ENCODE results near the gene C11orf91. TPM values are rescaled to one million over a fixed set of nuclear protein-coding genes. Genes with fewer than 3 reads are reported as not detected.

Gene C11orf91
- total and polyA plus RNA-seq, 2 of the 8 experiments (the other 6 are each of a cell fraction or from before 2014, with no cell fraction given), result not detected

DNA sequence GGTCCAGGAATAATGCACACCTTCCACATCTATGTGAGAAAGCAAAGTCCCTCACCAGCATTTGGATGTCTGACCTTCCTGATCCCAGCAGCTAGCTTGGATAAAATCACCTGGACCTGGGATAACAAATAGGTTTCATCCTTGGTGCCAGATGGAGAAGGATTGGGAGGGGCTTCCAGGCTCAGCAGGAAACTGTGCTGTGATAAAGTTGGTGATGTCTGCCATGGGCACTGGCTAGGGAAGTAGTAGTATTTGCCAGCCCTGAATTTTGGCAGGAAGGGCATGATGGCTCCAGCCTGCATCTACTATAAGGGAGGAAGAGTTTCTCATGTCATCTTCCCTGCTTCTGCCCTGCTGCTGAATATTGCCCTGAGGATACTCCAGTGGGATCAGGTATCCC is 37.5 kb downstream of the C11orf91 start:
- Histone ChIP-seq H2BK15ac (ENCODE audit: low read length) (no peak overlapping the region), H2BK120ac (replicated peaks; ENCODE audit: low read depth, low read length) (no peak overlapping the region), H3K9ac (replicated peaks in 1 of 4; ENCODE audit: extremely low read depth in 1 of 4, low read depth in 3 of 4, low read length in 3 of 4) (no peak overlapping the region), H3K23me2 (ENCODE audit: low read depth, low read length) (no peaks in the 10 kb centered on the region), H3K36me3 (ENCODE audit: control insufficient read depth in 2 of 4, insufficient read depth in 4 of 4, low read length in 3 of 4) (no peaks in the 10 kb centered on the region), H3K4me3 (ENCODE audit: extremely low read depth in 1 of 4, insufficient read depth in 2 of 4, low read depth in 3 of 4, low read length in 4 of 4) (no peak overlapping the region), H3K4ac (replicated peaks; ENCODE audit: insufficient read length, low read depth, low read length) (no peak overlapping the region), H2BK12ac (ENCODE audit: low read depth, low read length) (no peak overlapping the region), H3K4me2 (ENCODE audit: insufficient read depth in 1 of 2, low read depth in 2 of 2, low read length in 2 of 2) (no peak overlapping the region), H2AFZ (ENCODE audit: low read length) (no peak overlapping the region), H3K27me3 (replicated peaks in 1 of 4; ENCODE audit: control insufficient read depth in 3 of 4, extremely low read depth in 1 of 4, insufficient read depth in 3 of 4, low read length in 3 of 4) (no peaks in the 10 kb centered on the region; a peak in 1 of 7 replicates), H3K23ac (ENCODE audit: insufficient read length) (no peak overlapping the region), H2AK5ac (ENCODE audit: low read depth, low read length) (no peak overlapping the region), H4K20me1 (replicated peaks in 1 of 2; ENCODE audit: control insufficient read depth in 1 of 2, insufficient read depth in 2 of 2, low read length in 2 of 2) (no peaks in the 10 kb centered on the region), H4K91ac (replicated peaks; ENCODE audit: insufficient read length, low read length) (peak overlapping the region; percentile 38), H2BK20ac (ENCODE audit: low read length) (no peak overlapping the region), H3K18ac (ENCODE audit: extremely low read depth, low read length) (no peak overlapping the region), H4K8ac (ENCODE audit: extremely low read depth, insufficient read depth, low read length) (no peak overlapping the region), H3K79me1 (ENCODE audit: low read depth, low read length) (no peaks in the 10 kb centered on the region), H4K5ac (ENCODE audit: insufficient read length, low read depth, low read length) (no peak overlapping the region), H3K4me1 (replicated peaks in 1 of 4; ENCODE audit: control insufficient read depth in 3 of 4, insufficient read depth in 4 of 4, low read length in 3 of 4) (peaks cover 0 to 7% (median 4%) of the 10 kb centered on the region in 4 experiments; a peak in 5 of 7 replicates), H3K56ac (replicated peaks; ENCODE audit: insufficient read length, low read depth, low read length) (no peak overlapping the region), H3K9me3 (ENCODE audit: insufficient read depth in 2 of 2, low read depth in 1 of 2, low read length in 1 of 2) (no peaks in the 10 kb centered on the region), H2BK5ac (ENCODE audit: low read depth, low read length) (no peak overlapping the region), H3K79me2 (ENCODE audit: control insufficient read depth in 1 of 2, insufficient read depth in 2 of 2, low read length in 2 of 2) (no peaks in the 10 kb centered on the region), H3K14ac (ENCODE audit: insufficient read length) (no peak overlapping the region), H3K27ac (ENCODE audit: low read depth, low read length) (no peak overlapping the region)
- POLR2A ChIA-PET (ENCODE audit: partially characterized antibody), result no interaction called here
- FAIRE-seq (no peak), DNase-seq (ENCODE audit: low read depth in 1 of 2, low spot score in 2 of 2) (no peak)
- CTCF ChIA-PET (ENCODE audit: partially characterized antibody), result interaction anchor here (2.1 kb wide), 1 partner anchor 120 kb away, joined by 6 read pairs; no protein-coding TSS in a partner anchor
- TF ChIP-seq HDAC6 (IDR thresholded peaks at IDR 0.05; ENCODE audit: low read depth, low read length) (no peak), CTCF (IDR thresholded peaks at IDR 0.05; ENCODE audit: control extremely low read depth in 1 of 3, insufficient read depth in 1 of 3, low read depth in 1 of 3, low read length in 3 of 3) (no peak), TBP (IDR thresholded peaks at IDR 0.05; ENCODE audit: low read depth, low read length) (no peak), HDAC2 (IDR thresholded peaks at IDR 0.05; ENCODE audit: borderline replicate concordance in 1 of 2, low read depth in 2 of 2, low read length in 2 of 2) (no peak), NRF1 (IDR thresholded peaks at IDR 0.05; ENCODE audit: low read depth, low read length) (no peak), GTF2F1 (IDR thresholded peaks at IDR 0.05; ENCODE audit: borderline replicate concordance, low read depth, low read length) (no peak), BACH1 (IDR thresholded peaks at IDR 0.05; ENCODE audit: low read length) (no peak), RFX5 (IDR thresholded peaks at IDR 0.05; ENCODE audit: borderline replicate concordance, low read depth, low read length) (no peak), TEAD4 (IDR thresholded peaks at IDR 0.05; ENCODE audit: low read depth, low read length) (no peak), CHD1 (IDR thresholded peaks at IDR 0.05; ENCODE audit: low read depth, low read length) (no peak), ZNF274 (IDR thresholded peaks at IDR 0.05; ENCODE audit: borderline replicate concordance, extremely low read depth, low read length) (no peak), TCF12 (IDR thresholded peaks at IDR 0.05; ENCODE audit: low read depth, low read length) (no peak)

All from H1 (cell line).